Brain microvascular endothelial cell (primary cell): ENCODE results near the gene ACBD4.

Experiments
- DNase-seq: peaks from one replicate; pipeline ENCODE4 v3.0.0-alpha.2; 2020
- H3K27ac ChIP-seq: fragments of 250-450 bp; sonication (Bioruptor Pico); 2 replicates; pipeline ENCODE4 v1.5.1; 2020; ENCODE audit warnings: mild to moderate bottlenecking, moderate library complexity
- H3K27me3 ChIP-seq: fragments of 250-450 bp; sonication (Bioruptor Pico); replicated peaks from 2 replicates; pipeline ENCODE4 v1.5.1; 2020; ENCODE audit warnings: mild to moderate bottlenecking
- H3K36me3 ChIP-seq: fragments of 250-450 bp; sonication (Bioruptor Pico); replicated peaks from 2 replicates; pipeline ENCODE4 v1.5.1; 2020; ENCODE audit warnings: mild to moderate bottlenecking
- H3K4me3 ChIP-seq: 2 replicates; pipeline ENCODE4 v1.5.1; 2011; ENCODE audit warnings: low read depth, mild to moderate bottlenecking, control low read depth, low read length, moderate library complexity
- CTCF ChIP-seq: IDR thresholded peaks from 2 replicates; pipeline ENCODE4 v1.5.1; 2011; ENCODE audit warnings: low read depth, mild to moderate bottlenecking, moderate library complexity, low read length, control low read depth, inconsistent platforms; ENCODE audit errors: missing control alignments
- in situ Hi-C: cut with HindIII; loops from 2 replicates; pipeline ENCODE4 v1.10.0; 2017; ENCODE audit warnings: low sequenced_read_pairs, low pct_ligation_motif_present

The ACBD4 gene

GRCh38 chr17:45162025-45162687 lies 26.7 kb downstream of the ACBD4 start:
- H3K4me3 ChIP-seq, result peak overlapping the region; percentile 40
- no peak for DNase-seq
- H3K27ac ChIP-seq, result no peak overlapping the region
- no peaks in the 10 kb centered on the region for H3K27me3 ChIP-seq
- no peaks in the 10 kb centered on the region for H3K36me3 ChIP-seq
- no peak for TF ChIP-seq CTCF
- in situ Hi-C loops, result no loop called here

- Histone ChIP-seq H3K36me3 (no peaks in the 10 kb centered on the region), H3K27me3 (no peaks in the 10 kb centered on the region), H3K27ac (no peak overlapping the region), H3K4me3 (no peak overlapping the region)
- TF ChIP-seq CTCF, result no peak
- DNase-seq, result no peak
- in situ Hi-C loops, result no loop called here
These were observed 29.3 kb downstream of the ACBD4 start for GRCh38 chr17:45164734-45165269.

GRCh38 chr17:45168991-45169752 lies 33.7 kb downstream of the ACBD4 start:
- Histone ChIP-seq H3K27ac (no peak overlapping the region), H3K27me3 (no peaks in the 10 kb centered on the region), H3K4me3 (no peak overlapping the region), H3K36me3 (no peaks in the 10 kb centered on the region)
- in situ Hi-C loops, result no loop called here
- no peak for TF ChIP-seq CTCF
- no peak for DNase-seq

- Histone ChIP-seq H3K27me3 (no peaks in the 10 kb centered on the region), H3K36me3 (no peaks in the 10 kb centered on the region), H3K27ac (peak overlapping the region; percentile 4), H3K4me3 (no peak overlapping the region)
- in situ Hi-C loops, result no loop called here
- no peak for DNase-seq
- TF ChIP-seq CTCF, result no peak
These were observed 34.9 kb downstream of the ACBD4 start for GRCh38 chr17:45170280-45170930.

- Histone ChIP-seq H3K27ac (peak overlapping the region; percentile 28), H3K36me3 (no peaks in the 10 kb centered on the region), H3K27me3 (no peaks in the 10 kb centered on the region), H3K4me3 (peak overlapping the region; percentile 3)
- no peak for TF ChIP-seq CTCF
- in situ Hi-C loops, result no loop called here
- peak; percentile 51 for DNase-seq
These were observed 35.4 kb downstream of the ACBD4 start for GRCh38 chr17:45170931-45171337.
